Occipital lobe (tissue), 2 donors: ENCODE data around the gene LRRTM4. TPM values are rescaled to one million over a fixed set of nuclear protein-coding genes. Genes with fewer than 3 reads are reported as not detected.

ENCODE experiments used
- DNase-seq: peaks from one replicate; lab custom pipeline; 2025; lab: John Stamatoyannopoulos, UW
- total RNA-seq: library from RNA; depleted of rRNA; stranded (reverse); fragments of >200 nt; gene quantifications from one replicate; pipeline ENCODE4 v1.2.3, GENCODE V29; 2014

Gene LRRTM4
- total RNA-seq, 1 donor from 2014 or later = 106 TPM

DNA sequence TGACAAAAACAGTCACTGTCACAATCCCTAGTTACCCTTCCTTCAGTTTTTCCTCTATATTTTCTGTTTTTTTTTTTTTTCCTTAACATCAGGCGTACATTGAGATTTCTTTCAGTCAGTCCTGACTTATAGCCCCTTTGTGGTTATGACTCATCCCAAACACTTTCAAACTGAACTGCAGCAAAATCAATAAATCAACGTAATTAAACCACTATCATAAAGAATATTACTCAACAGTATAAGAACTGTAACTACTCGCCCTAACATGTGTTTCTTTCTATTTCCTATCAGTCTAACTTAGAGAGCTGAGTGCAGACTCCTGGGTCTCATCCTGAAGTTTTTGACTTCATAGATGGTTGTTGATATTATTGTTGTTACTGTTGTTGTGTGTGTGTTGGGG is 523.5 kb downstream of the LRRTM4 start:
- no peak for DNase-seq

DNA sequence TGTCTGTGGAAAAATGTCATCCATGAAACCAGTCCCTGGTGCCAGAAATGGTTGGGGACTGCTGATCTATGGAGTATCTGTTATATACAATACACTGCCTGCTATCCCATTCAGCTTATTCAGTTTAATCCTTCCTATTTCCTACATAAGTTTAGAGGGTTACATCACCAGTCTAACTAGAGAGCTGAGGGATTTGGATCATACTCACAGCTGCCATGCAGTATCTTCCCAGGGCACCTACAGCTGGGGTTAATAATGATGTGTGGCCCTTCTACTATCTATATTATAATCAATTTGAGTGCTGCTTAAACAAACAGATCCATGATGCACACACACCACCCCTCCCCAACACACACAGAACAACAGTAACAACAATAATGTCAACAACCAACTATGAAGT is 524.0 kb downstream of the LRRTM4 start:
- DNase-seq = no peak

DNA sequence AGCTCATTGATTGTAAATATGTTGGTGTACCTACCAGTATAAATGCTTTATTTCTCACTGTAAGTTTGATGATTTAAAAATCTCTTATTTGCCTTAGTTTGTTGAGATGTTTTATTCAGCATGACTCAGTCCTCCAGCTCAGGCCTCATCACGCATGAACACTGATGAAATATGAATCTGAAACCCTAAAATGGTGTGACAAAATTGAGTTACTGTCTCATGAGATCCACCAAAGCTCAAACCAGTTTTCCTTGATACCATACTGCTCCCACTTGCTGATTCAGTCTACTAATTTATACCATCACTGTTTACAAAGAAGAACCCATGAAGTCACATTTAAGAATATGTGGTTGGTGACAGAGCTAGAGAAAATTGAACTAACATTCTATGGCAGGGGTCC is 524.9 kb downstream of the LRRTM4 start:
- DNase-seq = no peak

DNA sequence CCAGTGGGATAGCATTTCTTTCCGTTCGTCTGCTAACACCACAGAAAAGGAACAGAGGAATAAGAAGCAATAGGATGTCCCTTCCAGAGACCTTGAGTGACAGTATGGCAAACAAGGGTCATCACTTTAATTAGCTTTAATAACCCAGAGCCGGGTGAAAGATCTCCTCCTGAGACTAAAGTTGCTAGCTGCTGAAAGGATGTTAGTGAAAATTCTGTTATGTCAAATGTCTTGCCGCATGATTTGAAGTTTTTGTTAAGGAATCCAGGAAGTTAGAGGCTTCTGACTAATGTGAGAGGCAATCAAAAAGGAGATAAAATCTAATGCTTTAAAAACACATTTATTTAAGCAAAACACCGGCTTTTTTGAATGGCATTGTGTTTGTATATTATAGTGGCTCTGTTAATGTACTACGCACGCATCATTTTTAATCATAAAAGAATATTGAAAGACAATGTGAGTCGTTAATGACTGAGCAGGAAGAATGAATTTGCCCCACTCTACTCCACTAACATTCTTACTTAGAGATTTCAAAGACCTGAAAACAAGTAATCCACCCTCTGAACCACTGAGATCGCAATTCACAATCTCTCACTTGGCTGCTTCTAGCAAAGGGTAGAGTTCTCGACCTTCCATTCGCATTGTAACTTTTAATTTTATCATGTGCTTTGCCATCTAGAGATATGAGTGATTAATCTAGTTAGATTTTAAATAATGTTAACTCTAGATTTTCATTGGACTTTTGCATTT is 536.6 kb downstream of the LRRTM4 start:
- DNase-seq = no peak

DNA sequence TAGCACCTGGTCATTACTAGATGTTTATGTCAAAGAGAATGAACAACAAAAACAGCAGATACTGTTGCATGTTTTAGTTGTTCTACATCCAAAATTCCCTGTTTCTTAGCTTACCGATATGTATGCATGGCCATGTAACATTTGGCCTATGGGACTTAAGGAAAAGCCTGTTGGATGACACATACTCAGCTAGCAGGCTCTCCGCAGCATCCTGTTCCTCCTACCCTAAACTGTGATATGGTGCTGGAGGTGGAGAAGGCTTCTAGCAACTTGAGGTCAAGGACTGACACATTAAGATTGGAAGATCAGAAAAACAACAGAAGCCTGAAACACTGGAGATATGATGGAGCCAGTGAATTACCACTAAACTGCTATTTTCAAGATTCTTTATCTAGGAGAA is 537.8 kb downstream of the LRRTM4 start:
- no peak for DNase-seq

DNA sequence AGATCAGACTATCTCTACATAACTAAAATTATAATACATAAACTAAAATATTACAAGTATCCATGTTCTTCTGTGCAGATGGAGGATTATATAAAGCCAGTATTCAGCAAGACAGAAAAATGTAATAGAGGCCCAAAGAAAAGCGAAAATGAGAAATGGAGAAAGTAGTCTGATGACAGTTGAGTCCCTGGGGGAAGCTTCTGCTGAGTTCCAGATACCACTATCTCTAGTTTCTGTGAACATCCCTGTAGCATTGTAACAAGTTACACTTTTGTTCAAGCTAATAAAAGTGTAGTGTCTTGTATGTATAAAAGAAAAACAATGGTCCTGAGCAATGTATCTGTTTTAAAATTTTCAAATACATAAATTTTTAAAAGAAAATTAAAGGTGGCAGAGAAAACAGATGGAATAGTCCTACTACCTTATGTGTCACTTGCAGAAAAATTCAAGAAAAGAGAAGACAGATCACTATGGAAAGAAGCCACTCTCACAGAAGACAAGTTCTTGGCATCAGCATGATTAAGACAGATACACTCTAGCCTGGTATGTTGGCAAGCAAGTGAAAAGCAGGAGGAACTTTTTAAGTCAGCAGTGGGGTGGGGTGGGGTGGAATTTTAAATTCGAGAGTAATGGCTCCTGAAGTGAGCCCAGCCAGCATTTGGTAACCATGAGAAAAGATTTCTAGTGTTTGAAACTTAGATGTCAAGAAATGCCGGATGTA is 541.9 kb downstream of the LRRTM4 start:
- DNase-seq = no peak

DNA sequence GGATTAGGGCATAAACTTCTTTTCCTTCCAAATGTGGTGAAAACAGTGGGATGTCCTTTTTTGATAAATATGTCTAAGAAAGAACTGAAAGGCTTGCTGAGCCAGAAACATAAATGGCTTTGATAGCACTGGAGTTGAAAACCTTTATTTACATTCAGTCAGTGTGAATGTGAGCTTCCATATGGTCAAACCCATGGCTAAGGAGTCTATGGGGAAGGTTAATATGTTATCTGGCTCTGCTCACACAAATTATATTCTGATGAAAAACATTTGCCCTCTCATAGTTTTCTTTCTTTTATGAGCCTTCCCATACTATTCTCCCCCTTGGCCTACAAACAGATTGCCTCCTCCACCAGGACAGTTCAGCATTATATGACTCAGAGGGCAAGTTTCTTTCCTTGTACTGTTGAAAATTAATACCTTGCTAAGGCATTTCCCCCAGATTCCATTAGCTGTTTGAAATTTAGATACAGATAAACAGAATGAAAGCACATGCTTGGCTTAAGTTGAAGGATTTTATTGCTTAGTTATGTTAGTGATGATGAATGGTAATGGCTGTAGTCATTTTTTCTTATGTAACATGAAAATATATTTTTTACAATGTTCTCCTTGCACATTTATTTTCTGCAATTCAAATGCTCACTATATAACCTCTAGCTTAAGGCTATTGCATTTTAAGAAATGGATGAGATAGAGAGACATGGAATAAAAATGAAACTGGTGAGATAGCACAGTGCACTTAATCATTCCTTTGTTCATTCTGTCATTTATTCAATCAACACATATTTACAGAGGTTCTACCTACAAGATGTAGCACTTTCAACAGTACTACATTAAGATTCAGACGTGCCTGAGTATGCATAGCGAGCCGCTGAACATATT is 544.1 kb downstream of the LRRTM4 start:
- no peak for DNase-seq

DNA sequence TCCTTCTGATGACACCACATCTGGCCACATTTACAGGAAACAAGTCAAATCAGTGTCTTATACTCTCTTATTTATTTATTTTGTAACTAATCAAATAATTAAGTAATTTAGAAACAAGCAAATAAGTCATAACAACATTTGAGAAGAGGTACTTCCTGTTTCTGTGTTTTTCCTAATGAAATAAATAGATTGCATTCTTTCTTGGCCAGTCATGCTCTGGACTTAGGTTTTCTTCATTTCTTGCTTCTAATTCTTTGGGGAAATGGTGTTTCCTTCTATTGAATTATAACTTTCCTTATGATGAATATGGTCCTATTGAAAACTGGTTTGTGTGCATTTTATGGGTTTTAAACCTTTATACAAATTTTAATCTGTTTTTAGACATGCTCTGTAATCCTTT is 546.4 kb downstream of the LRRTM4 start:
- DNase-seq = no peak

DNA sequence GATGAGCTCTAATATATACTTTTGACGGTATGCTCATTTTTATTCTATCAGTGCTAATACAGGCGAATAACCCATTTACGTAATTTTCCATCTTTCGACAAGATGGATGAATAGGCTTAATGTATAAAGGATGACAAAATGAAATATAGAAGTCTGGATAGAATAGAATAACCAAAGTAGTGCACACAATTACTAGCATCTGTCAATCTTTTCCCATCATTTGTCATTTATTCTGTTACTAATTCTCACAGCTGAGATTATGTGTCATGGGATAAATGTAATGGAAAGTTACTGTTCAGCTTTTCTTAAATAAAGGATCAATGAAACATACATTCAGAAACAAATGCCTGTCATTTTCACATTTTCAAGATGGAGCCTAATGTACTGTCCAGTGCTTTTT is 548.6 kb downstream of the LRRTM4 start:
- DNase-seq = no peak

DNA sequence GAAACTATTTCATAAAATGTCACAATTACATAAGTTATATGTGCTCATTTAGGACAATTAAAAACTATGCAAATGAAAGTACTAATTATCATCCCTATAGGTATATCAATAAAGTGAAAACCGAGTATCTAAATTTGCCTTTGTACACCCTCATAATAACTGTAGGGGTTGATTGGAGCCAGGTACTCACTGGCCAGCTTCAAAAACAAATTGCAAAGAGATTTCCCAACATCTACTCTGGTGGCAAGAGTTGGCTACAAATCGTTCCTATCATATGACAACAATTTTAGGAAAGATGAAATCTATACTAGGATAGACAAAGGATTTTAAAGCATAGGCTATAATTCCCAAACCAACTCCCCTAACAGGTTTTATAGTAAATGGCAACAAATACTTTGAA is 556.4 kb downstream of the LRRTM4 start:
- no peak for DNase-seq

DNA sequence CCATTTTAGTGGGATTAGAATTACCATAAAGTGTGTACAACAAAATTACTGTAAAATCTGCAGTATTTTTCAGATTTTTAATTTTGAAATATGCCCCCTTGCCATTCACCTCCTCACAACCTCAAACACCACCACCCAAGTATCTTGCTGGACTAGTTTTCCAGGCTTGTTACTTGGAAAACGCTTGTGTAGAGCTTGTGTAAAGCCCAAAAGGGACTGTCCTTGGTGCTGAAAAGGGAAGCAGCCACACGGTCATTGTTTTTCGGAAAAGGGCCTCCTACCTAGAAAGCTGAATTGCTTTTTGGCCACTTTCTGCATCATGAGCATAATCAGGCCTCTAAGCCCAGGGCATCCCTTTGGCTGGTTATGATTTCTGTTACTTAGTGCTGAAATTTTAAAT is 563.4 kb downstream of the LRRTM4 start:
- DNase-seq = no peak

DNA sequence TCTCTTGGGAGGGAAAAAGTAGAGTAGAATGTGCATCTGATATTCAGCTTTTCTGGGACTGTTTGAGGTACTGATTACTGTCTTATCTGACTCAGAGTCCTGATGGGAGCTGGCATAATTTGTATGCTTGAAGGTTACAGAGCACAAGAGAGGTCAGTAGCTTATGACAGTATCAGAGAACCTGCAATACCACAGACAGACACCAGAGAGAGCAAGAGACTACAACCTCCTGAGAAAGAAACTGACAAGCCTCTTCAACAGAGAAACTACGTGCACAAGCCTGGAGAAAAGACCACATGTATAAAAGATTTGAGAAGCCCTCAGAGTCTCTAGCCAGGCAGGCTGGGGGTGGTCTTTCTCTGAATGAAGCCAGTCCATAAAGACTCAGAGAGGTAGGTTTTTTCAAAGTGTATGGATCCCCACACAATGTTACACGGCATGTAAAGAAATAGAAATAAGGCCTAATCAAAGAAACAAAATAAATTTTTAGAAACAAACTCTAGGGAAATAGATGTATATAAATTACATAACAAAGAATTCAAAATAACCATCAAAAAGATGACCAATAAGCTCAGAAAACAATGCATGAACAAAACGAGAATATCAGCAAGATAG is 568.3 kb downstream of the LRRTM4 start:
- DNase-seq = no peak

DNA sequence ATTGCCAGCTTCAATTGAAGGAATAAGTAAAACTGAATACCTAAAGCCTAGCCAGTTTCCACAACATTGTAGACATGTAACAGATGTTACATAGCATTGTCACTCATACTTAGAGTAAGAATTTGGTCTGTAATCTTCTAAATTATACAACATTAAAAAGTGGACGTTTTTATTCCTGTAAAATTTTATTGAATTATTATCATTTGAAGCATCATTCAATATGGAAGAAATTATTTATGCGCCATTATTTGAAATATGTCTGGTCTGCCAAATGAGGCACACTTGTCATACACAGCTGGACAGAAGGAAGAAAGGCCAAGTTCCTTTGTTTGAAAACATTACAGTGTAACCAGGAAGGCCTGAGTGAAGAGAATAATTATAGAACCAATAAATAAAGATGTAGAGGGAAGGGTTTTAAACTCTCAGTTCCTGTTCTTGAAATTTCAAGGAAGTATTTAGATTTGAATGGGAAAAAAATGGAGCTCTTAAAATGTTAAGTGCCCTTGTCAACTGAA is 575.5 kb downstream of the LRRTM4 start:
- DNase-seq = no peak

DNA sequence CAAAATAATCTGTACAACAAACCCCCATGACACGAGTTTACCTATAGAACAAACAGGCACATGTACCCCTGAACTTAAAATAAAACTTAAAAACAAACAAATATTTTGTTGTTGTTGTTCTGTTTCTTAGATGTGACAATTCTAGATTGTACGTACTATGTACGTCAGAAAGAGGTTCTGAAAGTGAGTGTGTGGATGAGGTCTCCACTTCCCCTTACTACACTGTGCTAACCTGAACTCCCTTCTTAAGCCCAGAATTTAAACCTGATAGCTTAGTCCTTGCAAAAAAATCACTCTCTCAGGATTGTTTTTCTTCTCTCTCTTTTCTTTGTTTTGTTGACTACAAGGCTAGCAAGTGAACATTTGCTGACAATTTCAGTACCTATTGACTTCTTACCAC is 581.6 kb downstream of the LRRTM4 start:
- DNase-seq = no peak

DNA sequence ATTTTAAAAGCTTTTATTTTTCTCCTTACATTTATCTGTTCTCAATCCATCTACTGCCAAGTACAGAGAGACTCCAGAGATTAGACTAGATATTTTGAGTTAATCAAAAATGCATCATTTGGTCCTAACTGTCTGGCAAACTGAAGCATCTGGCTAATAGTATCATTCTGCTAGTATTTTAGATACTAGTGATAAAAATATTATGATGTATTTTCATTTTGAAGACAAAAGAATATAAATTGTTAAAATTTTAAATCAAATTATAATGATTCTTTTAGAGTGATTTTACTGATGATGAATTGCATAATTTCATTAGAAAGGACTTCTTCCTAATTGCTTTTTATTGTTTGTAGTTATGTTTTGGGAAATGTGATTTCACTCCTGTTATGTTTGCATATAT is 584.0 kb downstream of the LRRTM4 start:
- DNase-seq = no peak

DNA sequence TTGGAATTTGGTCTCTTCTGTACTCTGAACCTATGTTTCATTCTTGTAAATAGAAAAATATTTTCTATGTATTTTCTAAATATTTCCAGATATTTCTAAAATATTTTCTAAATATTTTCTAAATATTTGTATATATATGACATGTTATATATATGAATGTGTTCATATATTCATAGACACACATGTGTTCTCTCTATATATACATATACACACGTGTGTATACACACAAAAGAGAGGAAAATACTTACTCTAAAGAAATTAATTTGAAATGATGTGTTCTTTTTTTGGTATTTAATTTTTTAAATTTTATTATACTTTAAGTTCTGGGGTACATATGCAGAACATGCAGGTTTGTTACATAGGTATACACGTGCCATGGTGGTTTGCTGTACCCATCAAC is 589.6 kb downstream of the LRRTM4 start:
- no peak for DNase-seq

DNA sequence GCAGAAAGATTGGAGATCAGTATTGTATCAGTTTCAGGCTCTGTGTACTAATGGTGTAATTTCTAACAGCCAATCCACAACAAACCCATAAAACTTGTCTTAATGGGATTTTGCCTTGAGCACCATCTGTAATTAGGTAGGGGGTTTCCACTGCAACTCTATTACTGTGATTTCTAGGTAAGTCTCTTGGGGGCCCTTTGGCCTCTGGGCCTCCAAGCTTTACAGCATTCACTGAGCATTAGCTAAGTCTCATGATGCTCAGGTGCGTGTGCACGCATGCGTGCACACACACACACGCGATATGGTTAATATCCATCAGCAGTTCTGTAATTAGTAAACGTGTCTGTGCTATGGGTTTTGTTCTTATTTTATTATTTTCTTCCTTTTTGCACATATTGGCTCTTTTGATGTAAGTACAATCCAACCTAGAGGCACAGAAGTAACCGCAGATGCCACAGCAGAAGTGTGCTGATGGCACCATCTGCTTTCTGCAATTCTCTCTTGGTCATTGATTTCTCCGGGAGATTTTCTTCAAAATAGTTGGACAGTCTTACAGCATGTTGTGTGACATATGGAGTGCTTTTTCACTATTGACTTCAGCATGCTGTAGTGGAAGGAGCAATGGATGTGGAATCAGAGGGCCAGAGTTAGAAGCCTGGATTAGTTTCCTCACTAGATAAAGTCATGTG is 592.0 kb downstream of the LRRTM4 start:
- DNase-seq = no peak

DNA sequence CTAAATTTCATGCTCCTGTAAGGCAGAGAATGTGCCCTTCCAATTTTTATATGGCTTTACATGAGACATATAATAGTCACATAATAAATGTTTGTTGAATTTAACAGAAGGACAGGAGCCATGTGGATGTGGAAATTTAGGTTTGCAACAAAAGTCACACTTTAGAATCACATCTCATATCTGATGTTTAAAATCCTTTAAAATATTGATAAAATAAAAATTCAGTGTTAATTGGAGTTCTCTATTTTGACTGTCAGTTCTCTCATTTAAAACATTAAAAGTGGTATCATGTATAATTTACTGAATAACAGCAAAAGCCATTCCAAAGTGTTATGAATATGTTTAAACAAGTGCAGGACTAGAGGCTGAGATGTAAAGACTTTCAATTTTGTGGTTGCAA is 594.1 kb downstream of the LRRTM4 start:
- no peak for DNase-seq

DNA sequence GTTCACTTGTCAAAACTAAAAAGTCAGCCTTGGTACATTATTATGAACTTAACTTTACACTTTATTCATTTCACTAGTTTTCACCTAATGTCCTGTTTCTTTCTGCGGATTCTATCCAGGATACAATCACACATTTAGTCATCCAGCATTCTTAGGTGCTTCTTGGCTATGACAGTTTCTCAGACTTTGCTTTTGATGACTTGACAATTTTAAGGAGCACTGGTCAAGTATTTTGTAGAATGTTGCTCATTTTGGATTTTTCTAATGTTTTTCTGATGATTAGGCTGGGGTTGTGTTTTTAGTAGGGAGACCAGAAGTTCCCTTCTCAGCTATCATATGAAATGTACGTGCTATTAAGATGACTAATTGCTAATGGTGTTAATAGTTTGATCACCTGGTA is 601.2 kb downstream of the LRRTM4 start:
- DNase-seq = no peak

DNA sequence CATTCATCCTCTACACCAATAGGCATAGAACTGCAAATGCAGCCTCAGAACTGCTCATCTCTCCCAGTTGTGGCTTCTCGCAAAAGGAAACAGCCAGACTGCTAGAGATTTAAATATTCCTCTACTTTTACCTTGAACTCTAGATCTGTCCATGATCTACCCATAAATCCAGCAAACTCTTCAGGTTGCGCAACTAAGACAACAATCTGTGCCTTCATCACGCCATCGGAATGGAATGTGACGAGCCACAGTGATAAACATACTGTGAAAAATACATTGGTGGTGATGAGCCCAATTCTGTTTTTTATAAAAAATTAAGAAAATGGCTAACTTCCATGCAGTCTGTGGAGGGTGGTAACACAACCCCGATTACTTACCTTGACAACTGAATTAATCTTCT is 626.7 kb downstream of the LRRTM4 start:
- DNase-seq = no peak

DNA sequence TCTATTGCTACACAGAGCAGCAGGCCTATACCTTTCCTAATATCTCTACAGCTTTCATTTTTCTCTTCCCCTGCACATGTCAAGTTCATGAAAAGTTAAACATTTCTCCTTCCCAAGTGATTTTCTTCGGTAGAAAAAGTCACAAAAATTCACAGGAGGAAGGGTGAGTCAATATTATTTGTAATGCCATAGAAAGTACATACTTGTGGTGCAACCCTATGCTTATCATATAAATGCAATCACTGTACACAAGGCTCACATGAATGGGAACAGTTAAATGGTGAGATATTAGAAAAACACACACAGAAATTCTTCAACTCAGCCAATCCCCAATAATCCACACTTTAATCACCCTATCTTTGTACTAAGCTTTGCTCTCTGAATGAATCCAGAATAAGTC is 651.6 kb downstream of the LRRTM4 start:
- DNase-seq = no peak
